ENCODE measurements around the gene CFAP100. TPM values are rescaled to one million over a fixed set of nuclear protein-coding genes. Genes with fewer than 3 reads are reported as not detected.

The CFAP100 gene
- total RNA-seq, 1 donor = not detected

GRCh38 chr3:126459111-126459762 lies 64.5 kb downstream of the CFAP100 start:
- no peak overlapping the region for H3K4me3 ChIP-seq (ENCODE audit: low read depth, low read length)
- DNase-seq (ENCODE audit: low read depth) = no peak
- no peak for TF ChIP-seq CTCF (IDR thresholded peaks at IDR 0.05; ENCODE audit: insufficient read depth, low read length)

GRCh38 chr3:126459763-126460127 lies 65.0 kb downstream of the CFAP100 start:
- DNase-seq (ENCODE audit: low read depth) = no peak
- no peak for TF ChIP-seq CTCF (IDR thresholded peaks at IDR 0.05; ENCODE audit: insufficient read depth, low read length)
- no peak overlapping the region for H3K4me3 ChIP-seq (ENCODE audit: low read depth, low read length)

DNA sequence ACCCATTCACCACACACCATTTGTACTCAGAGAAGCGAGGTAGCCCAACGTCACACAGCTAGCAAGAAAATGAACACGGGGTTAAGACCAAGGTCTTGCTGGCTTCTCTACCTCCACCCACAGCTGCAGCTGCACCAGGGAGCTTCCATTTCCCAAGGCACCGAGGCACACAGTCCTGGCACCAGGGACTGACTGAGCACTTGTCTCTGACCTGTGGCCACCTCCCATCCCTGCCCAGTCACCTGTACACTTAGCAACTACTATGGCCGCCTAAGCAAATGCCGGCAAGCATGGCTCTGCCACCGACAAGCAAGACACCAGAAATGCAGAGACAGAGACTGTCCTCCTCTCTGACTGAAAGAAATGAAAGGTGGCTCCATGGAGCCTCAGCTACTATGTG lies 65.7 kb downstream of the CFAP100 start:
- no peak overlapping the region for H3K4me3 ChIP-seq (ENCODE audit: low read depth, low read length)
- TF ChIP-seq CTCF (IDR thresholded peaks at IDR 0.05; ENCODE audit: insufficient read depth, low read length) = no peak
- no peak for DNase-seq (ENCODE audit: low read depth)

DNA sequence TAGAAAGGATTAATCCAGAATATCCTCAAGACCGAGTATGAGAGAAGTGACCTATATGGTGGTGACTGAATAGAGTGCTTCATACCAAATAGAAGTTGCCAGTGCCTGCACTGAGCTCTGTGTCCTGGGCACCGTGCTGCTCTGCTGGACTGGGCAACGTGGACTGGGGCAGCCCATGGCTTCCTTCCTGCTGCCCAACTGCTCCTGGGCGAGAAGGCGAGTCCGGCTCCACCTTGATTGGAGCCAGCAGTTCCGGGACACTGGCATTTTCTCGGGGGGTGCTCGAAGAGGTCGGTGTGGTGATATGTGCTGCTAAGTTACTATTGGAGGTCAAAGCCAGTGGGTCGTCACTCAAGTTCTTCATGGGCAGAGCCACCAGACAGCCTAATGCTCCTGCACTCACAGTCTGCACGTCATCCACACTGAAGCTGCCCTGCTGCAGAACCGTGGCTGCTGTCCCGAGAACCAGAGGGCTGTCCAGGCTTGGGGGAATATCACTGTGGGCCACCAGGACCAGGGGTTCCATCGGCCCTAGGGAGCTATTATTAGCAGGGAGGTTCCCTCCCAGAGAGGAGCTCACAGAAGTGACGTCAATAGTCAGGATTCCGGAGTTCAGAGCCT lies 66.9 kb downstream of the CFAP100 start:
- DNase-seq (ENCODE audit: low read depth) = no peak
- no peak for TF ChIP-seq CTCF (IDR thresholded peaks at IDR 0.05; ENCODE audit: insufficient read depth, low read length)
- no peak overlapping the region for H3K4me3 ChIP-seq (ENCODE audit: low read depth, low read length)

- TF ChIP-seq CTCF (IDR thresholded peaks at IDR 0.05; ENCODE audit: insufficient read depth, low read length) = no peak
- DNase-seq (ENCODE audit: low read depth) = no peak
- no peak overlapping the region for H3K4me3 ChIP-seq (ENCODE audit: low read depth, low read length)
These were observed 68.8 kb downstream of the CFAP100 start for GRCh38 chr3:126463521-126463920.

- DNase-seq (ENCODE audit: low read depth) = no peak
- TF ChIP-seq CTCF (IDR thresholded peaks at IDR 0.05; ENCODE audit: insufficient read depth, low read length) = no peak
- no peak overlapping the region for H3K4me3 ChIP-seq (ENCODE audit: low read depth, low read length)
These were observed 69.4 kb downstream of the CFAP100 start for GRCh38 chr3:126464093-126464492.

GRCh38 chr3:126464494-126464893 lies 69.8 kb downstream of the CFAP100 start:
- DNase-seq (ENCODE audit: low read depth) = no peak
- H3K4me3 ChIP-seq (ENCODE audit: low read depth, low read length) = no peak overlapping the region
- no peak for TF ChIP-seq CTCF (IDR thresholded peaks at IDR 0.05; ENCODE audit: insufficient read depth, low read length)

Data from fibroblast of the aortic adventitia (primary cell).